K562 (cell line): ENCODE measurements around the gene KISS1R.

Source experiments
- CEBPB ChIP-seq: fragments of 450-650 bp; IDR thresholded peaks from 2 replicates; pipeline ENCODE4 v1.6.1; 2016; ENCODE audit warnings: missing genetic modification characterization, missing compliant biosample characterization
- CTCF ChIP-seq, 3 experiments: IDR thresholded peaks in 2 of 3; conservative IDR thresholded peaks in 1 of 3; 2 replicates each; pipeline ENCODE4 v1.5.1; 2011 to 2012; ENCODE audit warnings: low read length in 3 of 3, mild to moderate bottlenecking in 3 of 3, control low read depth in 2 of 3, improper control_type of control experiment in 1 of 3, inconsistent platforms in 1 of 3, low read depth in 1 of 3, mixed read lengths in 1 of 3, moderate library complexity in 1 of 3; ENCODE audit not compliant: insufficient read depth in 2 of 3
- EZH2 ChIP-seq: IDR thresholded peaks from 2 replicates; pipeline ENCODE4 v1.6.1; 2012; ENCODE audit warnings: low read depth, mild to moderate bottlenecking, inconsistent platforms, low read length, borderline replicate concordance
- FOXK2 ChIP-seq, 2 experiments: fragments of 450-650 bp; IDR thresholded peaks in 1 of 2; conservative IDR thresholded peaks in 1 of 2; 2 replicates each; pipeline ENCODE4 v1.6.1; 2016; ENCODE audit warnings: low read depth in 2 of 2, mild to moderate bottlenecking in 1 of 2
- MLX ChIP-seq, 2 experiments: fragments of 450-650 bp in 1 of 2; sonication (generic) in 1 of 2; formaldehyde crosslinking; conservative IDR thresholded peaks; 2 replicates each; pipeline versions ENCODE4 v1.4.0 to v1.8.1; 2020 to 2022; ENCODE audit warnings: mild to moderate bottlenecking in 1 of 2, missing genetic modification reagents in 1 of 2
- REST ChIP-seq, 2 experiments: fragments of 450-650 bp; formaldehyde crosslinking in 1 of 2; IDR thresholded peaks; 2 replicates each; pipeline versions ENCODE4 v1.4.0 to v1.6.1; 2014 to 2020; ENCODE audit warnings: mild to moderate bottlenecking in 2 of 2, borderline replicate concordance in 1 of 2, low read depth in 1 of 2
- TAF1 ChIP-seq: IDR thresholded peaks from 2 replicates; pipeline ENCODE4 v1.6.1; 2011; ENCODE audit warnings: mild to moderate bottlenecking, low read length, moderate library complexity; ENCODE audit not compliant: insufficient read depth, control insufficient read depth, severe bottlenecking; ENCODE audit errors: extremely low read depth
- ZBTB26 ChIP-seq: fragments of 450-650 bp; formaldehyde crosslinking; IDR thresholded peaks from 2 replicates; pipeline ENCODE4 v1.4.0; 2022; ENCODE audit warnings: missing genetic modification characterization
- ZBTB8A ChIP-seq: fragments of 450-650 bp; IDR thresholded peaks from 2 replicates; pipeline ENCODE4 v1.6.1; 2018; ENCODE audit warnings: mild to moderate bottlenecking, moderate library complexity; ENCODE audit not compliant: partially characterized antibody
- ZKSCAN3 ChIP-seq: fragments of 250-450 bp; sonication (Bioruptor Pico); IDR thresholded peaks from 2 replicates; pipeline ENCODE4 v1.4.0; 2020
- ZMIZ1 ChIP-seq, 2 experiments: fragments of 150-350 bp in 1 of 2; IDR thresholded peaks; 2 replicates each; pipeline ENCODE4 v1.6.1; 2012 to 2016; ENCODE audit warnings: low read depth in 2 of 2, low read length in 2 of 2, mild to moderate bottlenecking in 1 of 2, moderate library complexity in 1 of 2
- ZNF121 ChIP-seq: sonication (generic); formaldehyde crosslinking; conservative IDR thresholded peaks from 2 replicates; pipeline ENCODE4 v1.8.0; 2022; ENCODE audit warnings: missing genetic modification reagents
- ZNF354B ChIP-seq: fragments of 250-450 bp; sonication (Bioruptor Pico); IDR thresholded peaks from 2 replicates; pipeline ENCODE4 v1.4.0; 2020
- ZNF780A ChIP-seq: fragments of 250-450 bp; sonication (Bioruptor Pico); IDR thresholded peaks from 2 replicates; pipeline ENCODE4 v1.5.0; 2021; ENCODE audit warnings: mild to moderate bottlenecking

GRCh38 chr19:917323-918151, at the start of gene KISS1R:
- TF ChIP-seq MLX (CRISPR knock-in tag; conservative IDR thresholded peaks at IDR 0.05) = 0 out of 4 replicates have a peak, but pooled peaks of 1 of the 2 experiments have one; percentile 45
- TF ChIP-seq CEBPB (tag) = no peak
- TF ChIP-seq REST (IDR thresholded peaks at IDR 0.05; ENCODE audit: borderline replicate concordance) = peak; percentile 93
- 0 out of 2 replicates have a peak, but pooled peaks have one; percentile 53 for TF ChIP-seq REST (CRISPR knock-in tag; IDR thresholded peaks at IDR 0.05; ENCODE audit: low read depth)
- TF ChIP-seq FOXK2 (conservative IDR thresholded peaks at IDR 0.05 in 1 of 2, IDR thresholded peaks at IDR 0.05 in 1 of 2; ENCODE audit: low read depth in 2 of 2) = no peak
- TF ChIP-seq ZNF354B = no peak
- no peak for TF ChIP-seq ZNF780A
- TF ChIP-seq ZNF121 (CRISPR knock-in tag) = peak; percentile 32; the same call in 1 of the 2 replicates
- TF ChIP-seq ZMIZ1 (IDR thresholded peaks at IDR 0.05; ENCODE audit: low read depth in 2 of 2, low read length in 2 of 2) = no peak
- peak; percentile 91 to 98 (median 96) for TF ChIP-seq CTCF (IDR thresholded peaks at IDR 0.05 in 2 of 3, conservative IDR thresholded peaks at IDR 0.05 in 1 of 3; ENCODE audit: insufficient read depth in 2 of 3, low read depth in 1 of 3, low read length in 3 of 3)
- no peak for TF ChIP-seq ZBTB26 (CRISPR knock-in tag)
- TF ChIP-seq TAF1 = no peak
- no peak for TF ChIP-seq ZKSCAN3 (CRISPR knock-in tag)
- no peak for TF ChIP-seq ZBTB8A
- no peak for TF ChIP-seq EZH2
